ENCODE data around the gene FAM81B.

FAM81B gene

DNA sequence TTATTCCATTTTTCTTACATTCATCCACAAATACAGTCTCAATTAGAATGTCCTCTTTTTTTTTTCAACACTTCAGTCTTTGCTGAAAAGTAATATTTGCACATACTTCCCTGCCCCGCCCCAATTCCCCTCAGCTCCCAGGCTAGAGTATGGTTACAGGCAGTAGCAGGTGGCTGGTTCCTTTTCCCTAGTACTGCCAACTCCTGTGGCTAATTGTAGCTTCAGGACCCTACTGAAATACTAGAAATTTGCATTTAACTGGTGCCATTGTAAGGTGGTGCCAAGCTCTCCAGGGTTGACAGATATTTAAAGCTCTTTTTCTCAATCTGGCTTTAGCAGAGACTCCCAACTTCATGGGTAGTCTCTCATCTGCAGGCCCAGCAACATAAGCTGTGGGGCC is 80.3 kb downstream of the FAM81B start:
- no peak for DNase-seq (ENCODE audit: low spot score)

DNA sequence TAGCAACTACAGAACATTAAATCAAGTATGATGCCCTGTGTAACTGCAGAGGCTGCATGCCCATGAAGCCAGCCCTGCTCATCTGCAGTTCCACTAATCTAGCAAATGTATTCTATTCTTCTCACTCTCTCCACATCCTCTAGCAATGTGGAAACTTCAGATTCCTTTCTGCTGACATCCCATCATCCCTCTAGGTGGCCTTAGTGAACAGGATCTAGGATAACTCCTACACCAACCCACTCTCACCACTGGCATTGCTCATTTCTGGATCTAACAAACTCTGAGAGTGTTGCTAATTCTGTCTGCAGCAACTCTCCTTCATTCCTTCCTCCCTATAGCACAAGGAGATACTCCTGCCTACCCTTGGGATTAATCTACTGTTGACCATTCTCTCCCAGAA is 80.8 kb downstream of the FAM81B start:
- no peak for DNase-seq (ENCODE audit: low spot score)

DNA sequence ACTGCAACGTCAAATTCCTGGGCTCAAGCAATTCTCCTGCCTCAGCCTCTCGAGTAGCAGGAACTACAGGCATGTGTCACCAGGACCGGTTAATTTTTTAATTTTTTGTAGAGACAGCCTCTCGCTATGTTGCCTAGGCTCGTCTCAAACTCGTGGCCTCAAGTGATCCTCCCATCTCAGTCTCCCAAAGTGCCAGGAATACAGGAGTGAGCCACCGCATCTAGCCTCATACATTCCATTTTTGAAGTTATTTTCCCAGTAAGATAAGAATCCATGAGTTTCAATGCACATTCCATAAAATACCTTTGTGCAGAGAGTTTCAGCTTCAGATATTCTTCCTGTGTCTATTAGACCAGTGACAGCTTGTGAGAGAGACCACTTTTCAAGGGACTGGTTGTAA is 93.3 kb downstream of the FAM81B start:
- no peak for DNase-seq (ENCODE audit: low spot score)

GRCh38 chr5:95486191-95486590 is 95.0 kb downstream of the FAM81B start:
- no peak for DNase-seq (ENCODE audit: low spot score)

GRCh38 chr5:95487880-95488279 is 96.7 kb downstream of the FAM81B start:
- no peak for DNase-seq (ENCODE audit: low spot score)

Measured in hematopoietic multipotent progenitor cell treated with erythropoietin and hydrocortisone succinate and interleukin-3 and kit ligand, for 17 days (in vitro differentiated cells).